ENCODE data around the gene CIZ1.

DNA sequence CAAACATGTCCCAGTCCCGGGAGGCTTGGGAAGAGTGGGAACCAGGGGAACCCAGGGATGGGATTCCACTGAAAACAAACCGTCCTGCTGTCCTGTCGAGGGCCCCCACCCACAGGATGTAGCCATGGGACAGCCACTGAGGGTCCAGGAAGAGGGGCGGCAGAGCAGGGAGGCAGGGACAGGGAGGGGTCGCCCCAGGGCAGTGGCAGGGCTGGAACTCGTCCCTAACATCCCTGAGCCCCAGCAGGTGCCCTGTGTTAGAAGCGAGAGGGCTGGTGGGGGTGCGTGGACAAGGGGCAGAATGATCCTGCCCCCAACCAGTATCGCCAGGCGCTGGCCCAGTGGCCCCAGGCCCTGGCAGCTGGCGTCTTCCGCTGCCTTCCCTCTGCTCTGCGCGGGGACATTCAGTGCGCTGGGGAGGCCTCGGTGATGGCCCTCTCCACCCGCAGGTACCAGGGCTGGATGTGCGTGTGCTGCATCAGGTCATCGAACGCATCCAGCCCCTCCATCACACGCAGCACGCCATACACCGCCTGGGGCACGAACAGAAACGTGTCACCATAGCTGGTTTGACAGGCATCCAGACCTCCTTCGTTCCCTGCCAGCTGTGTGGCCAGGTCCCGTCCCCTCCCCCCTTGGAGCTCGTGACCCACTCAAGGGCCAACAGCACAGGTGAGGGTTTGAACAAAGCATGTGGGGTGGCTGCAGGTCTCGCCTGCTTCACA, 70.5 kb downstream of the CIZ1 start:
- TF ChIP-seq, protein P1, sequence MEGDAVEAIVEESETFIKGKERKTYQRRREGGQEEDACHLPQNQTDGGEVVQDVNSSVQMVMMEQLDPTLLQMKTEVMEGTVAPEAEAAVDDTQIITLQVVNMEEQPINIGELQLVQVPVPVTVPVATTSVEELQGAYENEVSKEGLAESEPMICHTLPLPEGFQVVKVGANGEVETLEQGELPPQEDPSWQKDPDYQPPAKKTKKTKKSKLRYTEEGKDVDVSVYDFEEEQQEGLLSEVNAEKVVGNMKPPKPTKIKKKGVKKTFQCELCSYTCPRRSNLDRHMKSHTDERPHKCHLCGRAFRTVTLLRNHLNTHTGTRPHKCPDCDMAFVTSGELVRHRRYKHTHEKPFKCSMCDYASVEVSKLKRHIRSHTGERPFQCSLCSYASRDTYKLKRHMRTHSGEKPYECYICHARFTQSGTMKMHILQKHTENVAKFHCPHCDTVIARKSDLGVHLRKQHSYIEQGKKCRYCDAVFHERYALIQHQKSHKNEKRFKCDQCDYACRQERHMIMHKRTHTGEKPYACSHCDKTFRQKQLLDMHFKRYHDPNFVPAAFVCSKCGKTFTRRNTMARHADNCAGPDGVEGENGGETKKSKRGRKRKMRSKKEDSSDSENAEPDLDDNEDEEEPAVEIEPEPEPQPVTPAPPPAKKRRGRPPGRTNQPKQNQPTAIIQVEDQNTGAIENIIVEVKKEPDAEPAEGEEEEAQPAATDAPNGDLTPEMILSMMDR (IDR thresholded peaks at IDR 0.05), result no peak
- no peak for TF ChIP-seq POLR2A (IDR thresholded peaks at IDR 0.05)
- TF ChIP-seq POLR2AphosphoS5 (IDR thresholded peaks at IDR 0.05), result no peak
